Measurements from ENCODE around the gene TRPM3.

TRPM3 gene

DNA sequence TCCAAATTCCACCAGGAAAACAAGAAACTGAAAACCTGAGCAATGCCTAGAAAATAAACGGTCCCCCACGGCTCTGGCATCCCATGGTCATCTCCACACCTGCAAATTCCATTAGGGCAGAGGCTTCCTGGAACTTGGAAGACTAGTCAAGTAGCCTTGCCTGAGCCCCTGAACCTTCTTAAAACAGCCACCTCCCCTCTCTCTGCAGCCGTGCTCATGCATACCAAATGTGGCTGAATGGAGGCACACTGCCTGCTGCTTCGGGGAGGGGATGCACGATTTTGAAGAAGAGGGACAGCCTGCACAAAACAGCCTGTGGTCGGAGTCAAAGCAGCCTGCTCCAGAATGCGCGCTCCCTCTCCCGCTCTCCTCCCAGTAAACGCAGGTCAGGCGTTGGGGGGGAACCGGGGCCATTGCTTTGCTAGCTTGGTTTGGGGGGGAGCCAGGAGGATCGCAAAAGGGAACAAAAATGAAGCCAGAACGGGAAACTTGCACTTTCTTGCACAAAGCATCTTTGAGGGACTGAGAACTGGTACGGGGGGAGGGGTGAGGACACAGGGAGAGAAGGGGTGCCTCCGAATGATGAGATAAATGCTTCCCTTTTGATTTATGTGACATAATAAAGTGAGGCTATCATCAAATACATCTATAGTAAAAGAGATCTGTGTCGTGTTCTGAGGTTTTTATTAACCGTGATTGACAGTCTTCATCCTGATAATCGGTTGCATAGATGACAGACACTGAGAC lies at the start of gene TRPM3:
TSS of gene TRPM3 (minus strand) at position 347 of the 747 bp plus-strand sequence. CDS start at position 80, 267 bp downstream.
- no peak within 1 kb of the TSS for H3K4me3 ChIP-seq (ENCODE audit: low read depth, low read length)

DNA sequence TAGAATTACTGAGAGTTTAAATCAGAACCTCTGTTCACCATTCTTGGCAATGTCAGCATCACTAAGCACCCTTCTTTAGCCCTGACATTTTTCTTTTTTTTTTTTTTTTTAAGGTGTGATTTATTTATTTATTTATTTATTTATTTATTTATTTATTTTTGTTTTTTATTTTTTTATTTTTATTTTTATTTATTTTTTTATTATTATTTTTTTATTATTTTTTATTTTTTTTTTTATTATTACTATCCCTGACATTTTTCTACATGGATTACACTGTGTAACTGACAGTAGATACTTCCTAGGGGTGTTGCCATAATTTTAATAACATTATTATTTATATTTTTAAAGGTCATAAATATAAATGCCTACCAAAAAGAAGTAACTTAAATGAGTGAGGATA lies 47.0 kb upstream of the TRPM3 start:
- H3K4me3 ChIP-seq (ENCODE audit: low read depth, low read length) = no peak overlapping the region
- TF ChIP-seq, protein P1, sequence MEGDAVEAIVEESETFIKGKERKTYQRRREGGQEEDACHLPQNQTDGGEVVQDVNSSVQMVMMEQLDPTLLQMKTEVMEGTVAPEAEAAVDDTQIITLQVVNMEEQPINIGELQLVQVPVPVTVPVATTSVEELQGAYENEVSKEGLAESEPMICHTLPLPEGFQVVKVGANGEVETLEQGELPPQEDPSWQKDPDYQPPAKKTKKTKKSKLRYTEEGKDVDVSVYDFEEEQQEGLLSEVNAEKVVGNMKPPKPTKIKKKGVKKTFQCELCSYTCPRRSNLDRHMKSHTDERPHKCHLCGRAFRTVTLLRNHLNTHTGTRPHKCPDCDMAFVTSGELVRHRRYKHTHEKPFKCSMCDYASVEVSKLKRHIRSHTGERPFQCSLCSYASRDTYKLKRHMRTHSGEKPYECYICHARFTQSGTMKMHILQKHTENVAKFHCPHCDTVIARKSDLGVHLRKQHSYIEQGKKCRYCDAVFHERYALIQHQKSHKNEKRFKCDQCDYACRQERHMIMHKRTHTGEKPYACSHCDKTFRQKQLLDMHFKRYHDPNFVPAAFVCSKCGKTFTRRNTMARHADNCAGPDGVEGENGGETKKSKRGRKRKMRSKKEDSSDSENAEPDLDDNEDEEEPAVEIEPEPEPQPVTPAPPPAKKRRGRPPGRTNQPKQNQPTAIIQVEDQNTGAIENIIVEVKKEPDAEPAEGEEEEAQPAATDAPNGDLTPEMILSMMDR (IDR thresholded peaks at IDR 0.05; ENCODE audit: low read depth, low read length) = no peak

More for the DNA sequence above, at the start of gene TRPM3:
- TF ChIP-seq, protein P1 (IDR thresholded peaks at IDR 0.05; ENCODE audit: low read depth, low read length) = no peak

DNA sequence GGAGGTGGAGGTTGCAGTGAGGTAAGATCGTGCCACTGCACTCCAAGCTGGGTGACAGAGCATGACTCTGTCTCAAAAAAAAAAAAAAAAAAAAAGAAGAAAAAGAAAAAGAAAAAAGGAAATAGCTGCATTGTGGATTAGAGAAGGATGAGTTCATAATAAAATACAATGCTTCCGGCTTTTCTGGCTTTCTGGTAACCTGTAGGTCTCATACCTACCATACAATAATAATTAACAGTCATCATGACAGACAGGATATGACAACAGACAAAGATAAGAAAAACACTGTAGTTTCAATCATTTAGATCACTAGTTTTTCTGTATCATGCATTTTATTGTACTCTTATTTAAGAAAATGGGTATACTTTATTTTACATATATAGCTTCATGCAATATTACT lies 40.7 kb upstream of the TRPM3 start:
- TF ChIP-seq, protein P1 (IDR thresholded peaks at IDR 0.05; ENCODE audit: low read depth, low read length) = no peak
- no peak overlapping the region for H3K4me3 ChIP-seq (ENCODE audit: low read depth, low read length)

DNA sequence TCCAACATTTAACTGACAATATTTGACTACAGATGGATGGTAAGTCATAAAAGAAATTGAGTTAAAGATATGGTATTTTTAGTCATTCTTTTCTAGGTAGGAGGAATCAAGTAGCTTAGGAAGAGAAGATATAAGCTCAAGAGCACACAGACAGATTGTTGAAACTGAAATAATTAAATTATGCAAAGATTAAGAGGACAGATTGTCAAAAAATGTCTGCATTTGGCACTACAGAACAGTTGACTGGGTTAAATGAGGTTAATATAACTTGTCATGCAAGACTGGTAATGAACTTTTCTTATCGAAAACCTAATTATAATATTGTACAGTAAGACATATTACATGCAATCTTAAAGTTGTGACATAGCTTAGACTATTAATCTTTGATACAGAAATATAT lies 36.3 kb upstream of the TRPM3 start:
- no peak overlapping the region for H3K4me3 ChIP-seq (ENCODE audit: low read depth, low read length)
- TF ChIP-seq, protein P1 (IDR thresholded peaks at IDR 0.05; ENCODE audit: low read depth, low read length) = no peak

DNA sequence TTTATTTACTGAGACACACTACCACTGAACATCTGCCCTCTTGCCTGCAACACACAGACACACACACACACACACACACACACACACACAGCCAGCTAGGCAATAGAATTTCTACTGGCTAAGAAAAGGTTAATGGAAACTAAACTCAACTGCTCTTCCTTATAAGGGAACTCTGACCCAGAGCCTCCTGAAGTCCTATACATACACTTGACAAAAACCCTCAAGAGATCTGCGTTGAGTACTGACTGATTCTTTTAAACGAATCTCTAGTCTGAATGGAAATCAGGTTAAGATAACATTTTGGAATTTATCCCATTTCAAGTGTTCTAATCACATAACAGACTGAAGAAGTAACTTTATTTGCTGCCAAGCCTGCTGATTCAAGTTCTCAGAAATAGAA lies 25.9 kb upstream of the TRPM3 start:
- TF ChIP-seq, protein P1 (IDR thresholded peaks at IDR 0.05; ENCODE audit: low read depth, low read length) = no peak
- H3K4me3 ChIP-seq (ENCODE audit: low read depth, low read length) = no peak overlapping the region

DNA sequence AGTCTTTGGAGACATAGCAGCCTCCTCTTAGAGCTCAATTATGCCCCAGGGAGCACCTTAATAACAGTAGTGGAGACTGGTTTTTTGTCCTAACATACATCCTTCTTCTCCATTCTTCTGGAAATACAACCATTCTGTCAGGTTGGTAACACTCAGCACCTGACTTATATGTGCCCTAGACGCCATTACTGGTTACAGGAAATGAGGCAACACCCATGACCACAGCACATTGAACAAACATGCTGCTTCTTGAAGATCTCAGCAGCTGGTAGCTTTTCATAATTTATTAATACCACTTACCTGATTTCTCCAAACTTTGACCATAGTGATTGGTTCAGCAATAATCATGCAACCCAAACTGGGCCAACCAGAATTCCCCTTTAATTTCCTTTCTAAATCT lies 25.1 kb upstream of the TRPM3 start:
- H3K4me3 ChIP-seq (ENCODE audit: low read depth, low read length) = no peak overlapping the region
- TF ChIP-seq, protein P1 (IDR thresholded peaks at IDR 0.05; ENCODE audit: low read depth, low read length) = no peak

DNA sequence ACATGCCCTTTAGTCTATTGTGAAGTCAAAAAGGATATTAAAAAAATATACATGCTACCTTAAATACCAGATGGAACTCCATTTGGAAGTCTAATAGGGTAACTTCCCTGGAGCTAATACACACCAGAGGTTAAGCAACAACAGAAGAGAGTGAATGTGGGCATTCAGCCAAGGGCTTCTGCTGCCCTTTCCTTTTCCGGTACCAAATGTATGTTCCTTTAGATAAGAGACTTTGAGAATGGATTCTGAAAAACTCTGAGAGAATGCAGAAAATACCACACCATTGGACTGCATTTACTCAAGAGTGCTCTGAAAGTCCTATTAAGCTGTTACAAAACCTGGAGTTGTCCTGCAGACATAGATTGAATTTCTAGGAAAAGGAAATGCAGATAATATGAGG lies 23.8 kb upstream of the TRPM3 start:
- TF ChIP-seq, protein P1 (IDR thresholded peaks at IDR 0.05; ENCODE audit: low read depth, low read length) = no peak
- no peak overlapping the region for H3K4me3 ChIP-seq (ENCODE audit: low read depth, low read length)

Measured in WI38 (cell line).